GM21360 (cell line): ENCODE results near the gene CLRN2.
"Not testable (repeated sequence)": the region's sequence is repeated elsewhere in the genome, so short reads cannot be mapped to it uniquely, and the experiment has no call there.

ENCODE experiments used
- ATAC-seq: cut with Tn5 transposase; IDR thresholded peaks from one replicate; pipeline ENCODE4 v1.9.1; 2021; ENCODE audit warnings: mild to moderate bottlenecking, moderate library complexity; ENCODE audit not compliant: unreplicated experiment

Gene CLRN2

DNA sequence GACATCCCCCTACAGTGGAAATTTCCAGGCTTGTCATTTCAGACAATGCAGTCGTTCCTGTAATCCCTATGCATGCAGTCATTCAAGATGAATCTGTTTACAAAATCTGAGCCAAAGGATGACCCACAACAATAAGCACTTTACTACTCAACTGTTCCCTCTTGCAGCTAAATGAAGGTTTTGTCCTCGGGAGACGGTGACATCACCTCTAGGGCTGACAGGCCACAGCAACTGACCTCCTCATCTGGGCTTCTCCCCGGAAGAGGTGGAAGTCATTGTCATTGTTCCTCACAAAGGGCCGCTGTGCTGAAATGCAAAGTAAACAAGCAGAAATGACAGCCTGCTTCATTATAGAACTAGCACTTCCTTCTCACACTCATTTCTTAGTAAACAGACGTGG is 29.2 kb downstream of the CLRN2 start:
- no peak for ATAC-seq

DNA sequence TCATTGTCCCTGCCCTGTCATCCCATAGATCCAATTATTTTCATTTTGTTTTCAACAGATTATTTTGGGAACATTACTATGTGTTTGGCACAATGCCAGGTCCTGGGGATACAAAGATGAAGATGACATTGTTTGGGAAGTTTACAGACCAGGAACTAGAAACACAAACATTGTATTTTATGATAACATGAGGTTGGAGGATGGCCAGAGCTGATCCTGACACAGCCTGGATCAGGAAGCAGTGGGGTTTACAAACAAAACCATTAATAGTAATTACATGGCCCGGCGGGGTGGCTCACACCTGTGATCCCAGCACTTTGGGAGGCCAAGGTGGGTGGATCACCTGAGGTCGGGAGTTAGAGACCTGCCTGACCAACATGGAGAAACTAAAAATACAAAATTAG is 29.9 kb downstream of the CLRN2 start:
- ATAC-seq, result no peak

DNA sequence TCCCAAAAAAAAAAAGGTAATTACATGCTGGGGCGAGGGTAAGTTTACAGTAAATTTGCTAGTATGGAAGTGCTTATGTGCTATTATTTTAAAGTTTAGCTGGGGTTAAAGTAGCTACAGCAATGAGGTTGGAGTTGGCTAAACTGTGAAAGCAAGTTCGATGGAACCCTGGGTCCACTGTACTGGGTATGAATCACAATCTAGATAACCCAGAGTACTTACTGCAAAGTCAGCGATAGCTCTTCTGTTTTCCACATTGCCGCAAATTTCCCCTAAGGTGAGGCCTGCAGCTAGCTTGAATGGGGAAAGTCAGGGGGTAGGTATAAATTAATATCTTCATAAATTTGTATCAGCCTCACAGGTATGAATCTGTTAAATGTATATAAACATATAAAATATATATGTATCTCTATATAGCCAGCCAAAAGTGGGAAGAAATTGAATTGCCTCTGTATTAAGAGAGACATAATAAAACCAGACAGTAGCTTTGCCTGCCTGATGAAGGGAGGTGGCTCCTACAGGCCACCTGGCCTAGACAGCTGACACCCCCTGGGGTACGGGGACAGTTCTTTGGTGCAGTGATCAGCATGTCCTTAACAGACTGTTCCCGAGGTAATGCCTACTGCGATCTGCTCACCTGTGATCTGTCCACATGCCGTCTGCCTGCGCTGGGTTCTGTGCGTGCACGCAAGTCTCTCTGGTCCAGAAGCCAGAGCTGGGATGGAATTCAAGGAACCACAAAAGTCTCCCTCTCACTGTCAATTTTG is 30.6 kb downstream of the CLRN2 start:
- no peak for ATAC-seq

DNA sequence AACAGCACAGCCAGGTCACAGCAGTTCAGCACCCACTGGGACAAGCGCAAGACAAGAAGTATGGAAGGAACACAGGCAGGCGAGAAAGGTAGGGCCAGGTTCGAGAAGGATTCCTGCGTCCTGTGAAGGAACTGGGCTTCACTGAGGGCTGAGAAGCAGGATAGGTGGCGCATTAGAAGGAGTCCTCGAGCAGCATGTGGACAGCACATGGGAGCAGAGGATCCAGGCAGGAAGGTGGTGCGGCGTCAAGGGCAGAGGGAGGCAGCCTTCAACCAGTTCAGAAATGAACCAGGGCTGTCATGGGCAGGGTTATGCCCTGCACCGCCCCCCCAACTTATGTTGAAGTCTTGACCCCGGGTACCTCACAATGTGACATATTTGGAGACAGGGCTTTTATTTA is 31.3 kb downstream of the CLRN2 start:
- ATAC-seq, result no peak

DNA sequence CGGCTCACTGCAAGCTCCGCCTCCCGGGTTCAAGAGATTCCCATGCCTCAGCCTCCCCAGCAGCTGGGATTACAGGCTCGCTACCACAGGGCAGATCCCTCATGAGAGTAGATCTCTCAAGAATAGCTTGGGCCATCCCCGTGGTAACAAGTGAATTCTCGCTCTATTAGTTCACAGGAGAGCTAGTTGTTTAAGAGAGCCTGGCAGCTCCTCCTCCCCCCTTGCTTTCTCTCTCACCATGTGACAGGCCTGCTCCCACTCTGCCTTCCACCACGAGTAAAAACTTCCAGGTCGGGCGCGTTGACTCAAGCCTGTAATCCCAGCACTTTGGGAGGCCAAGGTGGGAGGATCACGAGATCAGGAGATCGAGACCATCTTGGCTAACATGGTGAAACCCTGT is 31.7 kb downstream of the CLRN2 start:
- ATAC-seq, result no peak

DNA sequence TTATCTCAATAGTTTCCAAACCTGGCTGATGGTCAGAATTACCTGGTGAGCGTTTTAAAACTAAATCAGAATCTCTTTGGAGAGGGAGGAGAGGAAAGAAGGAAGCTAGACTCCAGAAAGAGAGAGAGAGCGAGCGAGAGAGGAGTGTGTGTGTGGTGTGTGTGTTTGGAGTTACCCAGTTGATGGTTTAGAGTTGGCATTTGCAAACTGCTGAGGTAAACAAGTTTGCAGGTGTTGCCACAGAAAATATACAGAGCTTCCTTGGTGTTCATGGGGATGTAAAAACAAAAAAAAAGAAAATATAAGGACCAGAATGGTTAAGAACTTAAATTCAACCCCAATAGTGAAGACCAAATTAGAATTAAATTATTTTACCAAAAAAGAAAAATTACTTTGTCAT is 35.6 kb downstream of the CLRN2 start:
- no peak for ATAC-seq

DNA sequence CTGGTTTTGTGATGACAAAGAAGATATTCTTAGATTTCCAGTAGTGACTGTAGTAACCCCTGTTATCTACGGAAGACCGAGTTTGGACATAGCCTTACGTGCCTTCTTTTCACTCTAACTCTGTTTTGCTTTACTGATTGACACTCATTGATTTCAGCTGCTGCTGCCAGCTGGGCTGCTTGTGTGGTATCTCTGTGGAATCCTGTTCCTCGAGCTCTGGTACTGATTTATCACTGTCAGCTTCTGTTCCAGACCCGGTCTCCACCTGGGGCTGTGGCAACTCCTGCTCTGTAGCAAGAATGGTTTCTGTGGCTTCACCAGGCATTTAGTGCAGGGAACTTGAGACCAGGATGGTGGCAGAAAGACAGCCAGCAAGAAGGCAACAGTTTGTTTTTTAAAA is 37.5 kb downstream of the CLRN2 start:
- no peak for ATAC-seq

DNA sequence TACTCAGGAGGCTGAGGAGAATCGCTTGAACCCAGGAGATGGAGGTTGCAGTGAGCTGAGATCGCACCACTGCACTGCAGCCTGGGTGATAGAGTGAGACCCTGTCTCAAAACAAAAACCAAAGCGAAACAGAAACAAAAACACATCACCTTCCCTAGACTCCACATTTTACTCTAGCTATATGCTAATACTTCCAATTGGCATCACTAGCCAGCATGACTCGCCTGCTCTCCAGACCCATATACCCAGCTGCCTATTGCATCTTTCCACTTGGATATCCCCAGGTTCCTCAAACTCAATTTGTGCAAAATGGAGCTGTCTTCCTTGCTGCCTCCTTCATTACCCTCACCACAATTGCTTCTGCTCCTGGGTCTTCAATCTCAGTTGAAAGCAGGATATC is 39.6 kb downstream of the CLRN2 start:
- ATAC-seq, result no peak

DNA sequence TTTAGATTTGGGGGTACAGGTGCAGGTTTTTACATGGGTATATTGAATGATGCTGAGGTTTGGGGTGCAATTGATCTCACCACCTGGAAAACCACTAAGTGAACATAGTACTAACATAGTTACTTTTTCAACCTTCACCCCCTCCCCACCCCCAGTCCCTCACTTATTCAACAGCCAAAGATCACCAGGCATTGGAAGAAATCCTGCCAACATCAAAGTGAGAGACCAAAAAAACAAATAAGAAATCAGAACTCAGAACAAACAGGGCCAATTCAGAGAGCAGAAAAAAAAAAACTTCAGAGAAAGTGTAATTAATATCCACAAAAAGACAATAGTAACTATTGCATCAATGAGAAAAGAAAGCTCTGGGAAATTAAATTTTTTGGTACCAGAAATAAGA is 41.5 kb downstream of the CLRN2 start:
- ATAC-seq, result no peak

DNA sequence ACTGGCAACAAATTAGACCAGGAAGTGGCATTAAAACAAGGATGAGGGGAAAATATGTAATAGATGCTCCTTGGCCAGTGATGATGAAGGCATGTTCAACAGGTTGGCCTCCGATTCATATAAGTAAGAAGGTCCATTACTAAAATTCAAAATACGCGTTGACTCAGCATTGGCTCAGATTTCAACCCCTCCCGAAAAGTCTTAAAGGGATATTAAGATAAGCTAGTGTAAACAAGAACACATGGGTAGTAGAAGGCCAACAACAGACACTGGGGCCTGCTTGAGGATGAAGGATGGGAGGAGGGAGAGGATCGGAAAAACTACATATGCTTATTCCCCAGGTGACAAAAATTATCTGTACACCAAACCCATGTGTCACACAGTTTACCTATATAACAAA is 42.9 kb downstream of the CLRN2 start:
- no peak for ATAC-seq

DNA sequence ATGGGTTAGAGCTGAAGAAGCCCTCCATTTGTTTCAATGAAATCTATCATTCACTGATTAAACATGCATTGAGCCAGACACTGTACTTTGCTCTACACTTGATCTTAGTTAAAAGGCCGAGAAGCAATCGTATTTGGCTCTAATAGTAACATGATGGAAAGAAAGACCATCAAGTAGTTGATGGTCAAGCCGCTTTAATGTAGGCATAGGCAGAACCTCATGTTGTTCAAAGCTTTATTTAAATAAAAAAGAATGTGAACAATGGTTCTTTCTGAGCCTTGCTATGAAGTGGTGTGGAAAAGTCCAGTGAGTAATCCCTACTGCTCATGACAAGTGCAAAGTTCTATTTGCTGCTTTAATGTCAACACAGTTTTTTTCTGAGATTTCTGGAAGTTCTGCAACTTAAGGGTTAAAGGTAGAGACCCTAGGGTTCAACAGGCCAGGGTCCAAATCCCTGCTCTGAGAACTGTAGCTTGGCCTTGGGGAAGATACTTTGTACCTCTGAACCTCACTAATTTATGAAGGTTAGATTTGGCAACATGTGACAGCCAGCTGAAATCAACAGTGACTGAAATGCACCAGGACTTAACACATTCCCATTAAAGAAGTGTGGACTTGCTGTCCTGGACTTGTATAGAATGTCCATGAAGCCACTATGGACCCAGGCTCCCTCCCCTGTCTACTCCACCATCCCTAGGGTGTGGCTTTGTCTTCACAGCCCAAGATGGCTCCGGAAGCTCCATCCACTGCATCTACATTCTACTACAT is 44.2 kb downstream of the CLRN2 start:
- ATAC-seq, result no peak

DNA sequence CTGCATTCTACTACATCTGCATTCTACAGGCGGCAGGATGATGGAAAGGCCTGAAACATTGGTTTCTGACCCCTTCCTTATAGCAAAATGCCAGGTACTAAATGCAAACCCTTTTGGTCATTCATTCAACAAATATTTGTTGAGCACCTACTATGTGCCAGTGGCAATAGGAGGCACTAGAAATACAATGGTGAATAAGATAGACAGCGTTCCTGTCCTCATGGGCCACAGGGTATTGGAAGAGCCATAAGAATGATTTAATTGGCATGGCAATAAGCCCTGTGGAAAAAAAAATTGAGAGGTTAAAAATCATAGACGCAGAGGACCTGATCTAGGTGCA is 44.7 kb downstream of the CLRN2 start:
- ATAC-seq, result no peak

DNA sequence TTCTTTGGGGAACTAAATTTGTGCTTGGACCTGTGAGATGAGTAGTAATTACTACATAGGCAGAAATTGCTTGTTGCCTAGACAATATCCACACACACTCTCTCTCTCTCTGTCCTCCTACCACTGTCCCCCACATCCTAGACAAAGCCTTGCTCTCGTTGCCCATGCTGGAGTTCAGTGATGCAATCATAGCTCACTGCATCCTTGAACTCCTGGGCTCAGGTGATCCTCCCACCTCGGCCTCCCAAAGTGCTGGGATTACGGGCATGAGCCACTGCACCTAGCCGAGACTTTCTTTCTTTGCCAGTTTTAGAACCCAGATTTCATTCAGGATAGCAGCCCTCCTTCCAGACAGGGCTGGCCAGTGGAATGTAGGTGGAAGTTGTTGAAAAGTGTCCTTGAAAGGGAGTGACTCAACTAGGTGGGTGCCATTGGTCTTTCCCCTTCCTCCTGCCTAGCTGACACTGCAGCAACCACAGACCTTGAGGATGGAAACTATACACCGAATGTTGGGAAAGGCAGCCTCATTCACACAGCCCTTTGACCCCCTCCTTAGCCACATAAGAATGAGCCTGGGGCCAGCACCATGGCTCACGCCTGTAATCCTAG is 45.2 kb downstream of the CLRN2 start:
- ATAC-seq, result no peak

DNA sequence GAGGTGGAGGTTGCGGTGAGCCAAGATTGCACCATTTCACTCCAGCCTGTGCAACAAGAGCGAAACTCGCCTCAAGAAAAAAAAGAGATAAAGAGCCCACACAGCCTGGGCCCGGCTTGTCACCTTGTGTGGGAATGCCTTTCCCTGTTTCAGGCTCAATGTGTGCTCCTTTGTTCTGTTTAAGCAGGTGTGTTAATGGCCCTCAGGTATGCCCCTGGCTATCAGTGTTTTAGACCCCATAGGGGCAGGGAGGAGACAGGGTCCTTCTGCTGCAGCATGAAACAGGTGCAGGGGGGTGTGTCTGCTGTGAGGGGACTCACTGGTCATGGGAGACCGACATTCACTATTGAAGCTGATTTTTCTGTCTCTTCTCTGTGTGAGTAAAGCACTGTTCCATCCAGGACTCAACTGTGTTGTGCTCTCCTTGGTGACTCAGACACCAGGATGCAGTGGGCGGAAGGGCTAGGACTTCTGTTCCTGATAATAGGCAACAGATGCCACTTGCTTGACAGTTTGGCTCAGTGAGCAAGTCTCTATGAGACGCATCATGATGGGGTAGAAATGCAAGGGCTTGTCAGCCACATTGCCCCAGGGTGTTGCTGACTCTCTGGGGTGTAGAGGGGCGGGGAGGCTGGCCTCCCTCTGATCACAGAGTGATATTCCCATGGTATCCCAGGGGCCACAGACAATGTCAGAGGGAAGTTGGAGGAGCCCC is 46.4 kb downstream of the CLRN2 start:
- no peak for ATAC-seq

DNA sequence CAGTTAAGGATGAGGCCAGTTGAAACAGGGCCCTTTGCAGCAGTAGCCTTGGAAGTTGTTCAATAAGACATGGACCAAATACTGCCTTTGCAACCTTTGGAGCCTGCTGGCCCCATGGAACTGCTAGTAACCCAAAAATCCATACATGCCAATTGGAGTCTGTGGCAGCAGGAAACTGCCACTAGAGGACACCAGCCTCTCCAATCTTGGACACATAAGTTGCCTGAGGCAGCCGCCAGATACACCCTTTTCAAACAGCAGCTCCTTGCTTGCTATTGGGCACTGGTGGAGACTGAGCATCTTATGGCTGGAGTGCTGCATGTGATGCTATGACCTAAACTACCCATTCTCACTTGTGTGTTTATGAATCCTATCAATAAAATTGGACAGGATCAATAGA is 47.2 kb downstream of the CLRN2 start:
- no peak for ATAC-seq

DNA sequence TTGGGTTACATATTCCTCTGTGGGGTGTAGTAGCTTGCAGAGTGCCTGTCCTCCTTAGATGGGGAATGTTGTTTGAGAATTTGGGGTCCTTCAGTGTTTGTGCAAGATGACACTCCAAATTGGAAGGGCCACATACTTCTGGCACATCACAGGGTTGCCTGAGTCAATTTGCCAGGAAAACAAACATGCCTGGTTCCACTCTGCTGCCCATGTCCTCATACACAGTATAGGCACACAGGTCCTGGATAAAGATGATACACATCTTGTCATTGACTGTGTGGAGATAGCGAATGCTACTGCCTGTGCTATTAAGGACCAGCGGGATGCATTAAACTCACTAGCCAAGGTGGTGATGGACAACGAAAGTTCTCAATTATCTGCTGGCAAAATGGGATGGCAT is 50.9 kb downstream of the CLRN2 start:
- ATAC-seq, result no peak

DNA sequence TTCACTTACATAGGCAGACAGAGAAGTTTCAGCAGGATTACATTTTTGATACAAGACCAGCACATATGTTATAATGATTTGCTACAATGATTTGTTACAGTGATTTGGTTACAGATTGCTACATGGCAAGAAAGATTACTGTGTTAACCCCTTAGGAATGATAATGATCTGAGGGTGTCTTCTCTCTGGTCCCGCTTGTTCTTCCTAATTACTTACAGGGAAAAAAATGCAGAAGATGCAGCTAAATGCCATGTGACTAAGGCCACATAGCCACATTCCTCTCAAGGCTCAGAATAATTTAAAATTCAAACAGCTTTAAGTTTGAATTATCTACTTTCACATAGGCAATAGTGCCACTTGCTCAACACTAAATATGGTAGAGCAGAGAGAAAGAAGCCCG is 52.3 kb downstream of the CLRN2 start:
- ATAC-seq, result no peak

DNA sequence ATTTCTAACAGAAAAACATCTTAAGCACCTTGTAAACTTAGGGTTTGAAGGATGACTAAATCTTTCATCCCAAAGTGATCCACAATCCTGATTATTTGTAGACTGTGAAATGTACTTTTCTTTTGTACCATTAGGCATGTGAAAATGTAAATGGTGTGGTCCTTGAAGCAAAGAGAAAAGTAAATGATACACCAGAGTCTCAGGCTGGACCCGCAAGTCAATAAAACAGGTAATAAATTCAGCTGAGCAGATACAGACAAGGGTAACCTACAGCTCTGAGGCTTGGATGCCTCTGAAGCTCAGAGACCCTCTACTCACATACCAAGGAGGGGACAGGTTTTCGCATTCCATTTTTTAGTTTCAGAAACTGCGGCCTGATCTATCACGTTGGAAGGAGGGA is 59.2 kb downstream of the CLRN2 start:
- no peak for ATAC-seq

DNA sequence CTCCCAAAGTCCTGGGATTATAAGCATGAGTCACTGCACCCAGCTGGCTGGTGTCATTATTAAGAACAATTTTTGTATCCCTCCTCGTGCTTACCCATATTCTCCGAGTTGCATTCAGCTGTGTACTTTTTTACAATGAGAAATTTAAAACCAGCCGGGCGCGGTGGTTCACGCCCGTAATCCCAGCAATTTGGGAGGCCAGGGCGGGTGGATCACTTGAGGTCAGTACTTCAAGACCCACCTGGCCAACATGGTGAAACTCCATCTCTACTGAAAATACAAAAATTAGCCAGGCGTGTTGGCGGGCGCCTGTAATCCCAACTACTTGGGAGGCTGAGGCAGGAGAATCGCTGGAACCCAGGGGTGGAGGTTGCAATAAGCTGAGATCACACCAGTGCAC is 60.2 kb downstream of the CLRN2 start:
- not testable (repeated sequence) for ATAC-seq
